GM19467 (cell line): ENCODE data around the gene UFC1.
A peak's percentile ranks its signal among the peaks of the same experiment; 100 is the strongest.

ENCODE experiments used
- ATAC-seq: cut with Tn5 transposase; IDR thresholded peaks from one replicate; pipeline ENCODE4 v1.9.1; 2021; ENCODE audit warnings: mild to moderate bottlenecking, moderate library complexity; ENCODE audit not compliant: unreplicated experiment

UFC1 gene

DNA sequence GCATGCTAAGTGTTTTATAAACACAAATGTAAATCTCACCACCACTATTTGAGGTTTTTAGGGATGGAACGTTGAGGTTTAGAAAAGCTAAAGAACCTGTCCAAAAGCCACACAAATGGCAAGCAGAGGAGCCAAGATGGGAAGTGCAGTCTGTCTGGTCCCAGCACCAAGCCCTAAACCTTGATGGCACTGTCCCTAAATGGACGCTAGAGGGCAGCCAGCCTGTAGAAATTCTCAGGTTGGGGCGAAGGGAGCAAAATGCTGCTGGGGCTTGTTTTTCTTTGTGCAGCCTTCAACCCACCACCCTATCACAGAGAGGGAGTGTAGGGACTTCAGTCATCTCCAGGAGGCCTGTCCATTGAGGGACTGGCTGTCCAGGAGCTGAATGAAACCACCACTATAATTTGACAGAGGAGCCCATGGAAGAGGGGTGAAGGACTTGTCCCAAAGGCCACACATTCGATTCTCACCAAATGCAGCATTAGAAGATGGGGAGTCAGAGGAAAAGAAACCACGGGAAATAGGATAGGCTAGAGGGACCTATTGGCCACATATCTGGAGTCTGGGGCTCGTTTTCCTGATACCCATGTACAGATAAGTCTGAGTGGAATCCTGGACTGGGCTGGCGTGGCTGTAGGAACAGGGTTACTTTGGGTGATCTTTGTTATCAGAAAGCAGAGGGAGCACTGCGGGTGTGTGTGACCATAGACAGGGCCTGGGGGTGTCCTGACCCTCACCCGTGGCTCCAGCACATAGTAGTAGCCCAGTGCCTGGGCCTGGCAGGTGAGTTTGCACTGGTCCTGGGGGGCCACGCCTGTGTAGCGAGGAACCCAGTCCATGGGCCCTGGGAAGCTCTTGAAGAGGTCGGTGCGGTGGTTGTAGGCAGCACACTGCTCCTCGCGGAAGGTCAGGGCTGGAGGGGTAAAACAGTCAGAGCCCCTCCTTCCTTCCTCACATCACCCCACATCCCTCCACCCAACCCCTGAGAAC, 39.0 kb downstream of the UFC1 start:
- no peak for ATAC-seq

DNA sequence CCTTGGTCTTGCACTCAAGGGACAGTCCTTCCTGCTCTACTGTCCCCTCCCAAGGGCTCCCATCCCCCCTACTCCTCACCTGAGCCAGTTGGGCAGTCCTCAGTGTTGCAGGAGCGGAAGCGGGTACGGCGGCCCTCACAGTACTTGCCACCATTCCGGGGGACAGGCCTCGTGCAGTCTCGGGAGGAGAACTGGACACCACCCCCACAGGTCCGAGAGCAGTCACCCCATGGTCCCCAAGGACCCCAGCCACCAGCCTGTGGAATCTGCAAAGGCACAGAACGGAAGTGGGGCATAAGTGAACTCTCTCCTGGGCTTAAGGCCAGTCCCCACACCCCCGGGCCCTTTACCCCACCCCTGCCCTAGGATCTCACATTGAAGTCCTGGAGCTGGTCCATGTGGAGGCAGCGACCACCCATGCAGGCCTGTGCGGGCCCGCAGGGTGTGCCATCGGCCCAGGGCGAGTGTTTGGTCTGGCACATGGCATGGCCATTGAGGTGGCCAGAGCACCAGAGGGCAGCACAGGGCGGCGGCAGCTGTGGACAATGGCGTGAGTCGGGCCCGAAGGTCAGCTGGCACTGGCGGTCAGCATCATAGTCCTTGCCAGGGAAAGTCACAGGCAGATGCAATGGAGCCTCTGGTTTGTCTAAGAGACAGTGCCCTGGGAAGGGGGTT, 39.9 kb downstream of the UFC1 start:
- no peak for ATAC-seq

DNA sequence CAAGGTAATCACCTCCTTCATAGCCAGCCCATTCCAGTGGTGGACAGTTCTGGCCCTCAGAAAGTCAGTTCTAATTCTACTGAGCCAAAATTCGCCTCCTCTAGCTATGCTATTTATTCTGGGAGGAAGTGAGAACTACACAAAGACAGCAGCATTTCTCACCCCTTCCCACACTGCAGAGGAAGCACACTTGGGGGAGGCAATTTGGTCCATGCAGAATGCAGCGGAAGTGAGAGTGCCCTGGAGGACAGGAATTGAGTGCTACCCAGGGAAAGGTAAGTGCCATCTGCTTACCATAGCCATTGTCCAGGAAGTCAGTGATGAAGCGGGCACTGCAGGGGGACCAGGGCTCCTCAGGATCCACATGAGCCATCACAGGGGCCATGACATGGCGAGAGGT, 41.4 kb downstream of the UFC1 start:
- ATAC-seq, result no peak

DNA sequence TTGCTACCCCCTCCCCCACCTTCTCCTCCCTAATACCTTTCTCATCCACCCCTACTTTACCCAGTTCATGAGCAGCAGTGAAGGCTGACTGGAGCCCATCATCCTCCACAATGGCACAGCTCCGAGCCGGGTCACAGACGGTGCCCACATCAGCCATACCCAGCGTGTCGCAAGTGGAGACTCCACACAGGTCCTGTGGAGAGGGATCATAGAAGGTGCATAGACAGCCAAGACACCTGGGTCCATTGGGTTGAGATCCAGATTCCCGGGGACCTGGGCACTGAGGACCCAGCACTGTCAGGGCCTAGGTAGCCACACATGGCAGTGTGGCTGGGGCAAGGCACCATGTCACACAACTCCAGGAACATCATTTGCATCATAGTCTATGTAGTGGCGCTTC, 42.3 kb downstream of the UFC1 start:
- ATAC-seq, result no peak

DNA sequence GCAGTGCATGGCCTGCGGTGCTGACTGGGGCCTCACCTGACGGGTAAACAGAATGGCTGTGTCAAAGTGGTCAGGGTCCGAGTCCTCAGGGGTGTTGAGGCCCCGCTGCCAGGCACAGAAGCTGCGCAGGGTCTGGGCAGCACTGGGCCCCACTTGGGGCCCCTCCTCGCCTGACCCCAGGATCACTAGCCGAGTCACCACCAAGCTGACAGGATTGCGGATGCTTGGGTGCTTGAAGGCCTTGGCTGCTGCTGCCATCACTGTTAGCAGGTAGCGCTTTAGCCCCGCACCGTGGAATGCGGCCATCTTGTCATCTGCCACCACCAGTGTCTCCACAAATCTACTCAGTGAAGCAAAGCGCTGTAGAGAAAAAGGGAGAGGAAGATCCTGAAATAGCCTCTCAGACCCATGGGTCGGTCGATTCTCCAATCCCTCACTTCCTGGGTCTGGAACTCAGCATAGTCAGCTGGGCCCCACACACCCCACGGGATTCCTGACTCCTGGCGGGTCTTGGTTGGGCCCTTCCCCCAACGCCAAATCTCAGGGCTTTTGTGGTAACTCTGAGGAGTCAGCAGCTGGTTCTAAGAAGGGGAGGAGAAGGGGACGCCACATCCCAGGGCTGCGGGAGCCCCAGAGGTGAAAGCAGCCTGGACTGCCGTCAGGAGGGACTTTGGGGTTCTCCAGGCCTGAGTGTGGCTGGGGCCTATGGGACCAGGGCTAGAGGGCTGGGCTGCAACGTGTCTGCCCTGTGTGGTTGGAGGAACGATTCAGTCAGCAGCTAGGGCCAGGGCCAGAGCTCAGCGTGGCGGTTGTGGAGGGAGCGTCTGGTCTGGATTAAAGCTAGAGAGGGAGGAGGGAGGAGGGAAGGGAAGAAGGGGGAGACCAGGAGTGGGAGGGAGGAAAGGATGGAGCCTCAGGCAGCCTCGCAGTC, 43.0 kb downstream of the UFC1 start:
- ATAC-seq, result no peak

DNA sequence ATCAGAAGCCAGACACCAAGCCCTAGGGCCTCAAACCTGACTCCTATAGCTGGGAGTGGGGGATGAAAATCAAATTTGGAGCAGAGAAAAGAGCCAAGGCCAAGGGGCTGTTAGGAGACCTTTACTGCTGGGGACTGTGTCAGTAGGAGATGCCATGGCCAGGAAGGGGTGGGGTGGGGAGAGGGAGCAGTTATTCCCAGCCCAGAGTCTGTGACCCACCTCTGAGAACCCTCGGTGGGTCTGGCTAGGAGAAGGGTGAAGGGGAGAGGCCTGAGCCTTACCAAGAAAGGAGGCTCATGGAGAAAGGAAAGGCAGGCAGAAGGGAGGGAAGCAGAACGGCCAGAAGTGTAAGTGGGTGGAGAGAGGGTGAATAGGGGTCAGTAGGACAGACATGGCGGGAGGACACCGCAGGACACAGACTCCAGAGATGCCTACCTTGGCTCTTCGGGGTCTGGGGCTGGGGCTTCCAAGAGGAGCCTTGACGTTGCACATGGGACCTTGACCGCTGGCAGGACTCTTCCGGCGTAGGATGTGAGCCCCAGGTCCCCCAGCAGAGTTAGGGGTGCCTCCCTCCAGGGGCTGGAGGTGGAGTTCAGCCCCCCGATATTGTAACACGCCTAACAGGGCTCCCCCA, 43.9 kb downstream of the UFC1 start:
- no peak for ATAC-seq

DNA sequence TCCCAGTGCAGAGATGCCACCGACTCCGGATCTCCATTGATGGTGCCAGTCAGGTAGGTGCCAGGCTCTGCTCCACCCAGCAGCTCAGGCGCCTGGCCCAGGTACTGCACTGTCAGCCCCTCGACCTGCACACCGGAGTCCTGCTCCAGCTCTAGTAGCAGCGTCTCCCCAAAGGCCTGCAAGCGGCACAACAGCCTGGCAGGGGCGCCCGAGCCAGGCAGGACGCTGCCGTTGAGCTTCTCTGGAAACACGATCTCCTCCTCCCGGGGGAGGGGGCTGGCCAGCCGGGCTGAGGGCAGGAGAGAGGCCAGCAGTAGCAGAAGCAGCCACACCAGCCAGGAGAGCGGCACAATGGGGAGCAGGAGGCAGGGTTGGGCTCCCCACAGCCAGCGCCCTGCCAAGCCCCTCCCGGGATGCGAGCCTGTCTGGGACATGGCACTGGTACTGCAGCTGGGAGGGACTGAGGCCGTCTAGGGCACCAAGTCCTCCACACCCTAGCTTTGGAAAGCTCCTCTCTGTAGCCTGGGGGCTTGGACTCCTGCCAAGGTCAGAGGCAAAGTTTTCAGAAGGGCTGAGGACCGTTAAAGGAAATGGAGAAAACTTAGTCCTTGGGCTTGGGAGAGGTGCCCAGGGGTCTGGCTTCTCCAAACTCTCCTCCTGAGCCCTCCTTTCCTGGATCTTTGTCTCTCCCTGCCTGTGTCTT, 44.6 kb downstream of the UFC1 start:
- no peak for ATAC-seq

DNA sequence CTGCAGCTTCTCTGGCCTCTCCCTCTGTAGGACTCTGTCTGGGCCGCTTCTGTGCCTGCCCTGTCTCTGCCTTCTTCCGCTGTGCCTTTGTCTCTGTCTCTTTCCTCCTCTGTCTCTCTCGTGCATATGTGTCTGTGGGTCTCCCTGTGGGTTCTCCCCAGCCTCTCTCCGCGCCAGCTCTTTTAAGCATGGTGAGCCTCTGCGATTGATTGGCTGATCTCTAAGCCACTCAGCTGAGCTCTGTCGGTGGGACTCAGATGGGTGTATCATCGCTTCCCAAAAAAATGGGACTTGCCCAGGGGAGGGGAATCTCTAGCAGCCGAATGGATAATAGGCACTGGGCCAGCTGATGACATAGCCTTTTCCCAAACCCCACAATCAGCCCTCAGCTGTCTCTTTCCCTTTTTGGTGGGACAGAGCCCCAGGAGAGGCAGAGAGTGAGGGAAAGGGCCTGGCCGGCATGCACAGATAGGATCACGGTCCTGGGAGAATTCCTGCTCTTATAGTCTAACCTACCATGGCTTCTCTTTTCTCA, 45.2 kb downstream of the UFC1 start, which contains the start of gene ADAMTS4:
TSS of gene ADAMTS4 (minus strand) at position 158 of the 535 bp plus-strand sequence. CDS start 427 bp downstream, outside the sequence.
- no peak for ATAC-seq

DNA sequence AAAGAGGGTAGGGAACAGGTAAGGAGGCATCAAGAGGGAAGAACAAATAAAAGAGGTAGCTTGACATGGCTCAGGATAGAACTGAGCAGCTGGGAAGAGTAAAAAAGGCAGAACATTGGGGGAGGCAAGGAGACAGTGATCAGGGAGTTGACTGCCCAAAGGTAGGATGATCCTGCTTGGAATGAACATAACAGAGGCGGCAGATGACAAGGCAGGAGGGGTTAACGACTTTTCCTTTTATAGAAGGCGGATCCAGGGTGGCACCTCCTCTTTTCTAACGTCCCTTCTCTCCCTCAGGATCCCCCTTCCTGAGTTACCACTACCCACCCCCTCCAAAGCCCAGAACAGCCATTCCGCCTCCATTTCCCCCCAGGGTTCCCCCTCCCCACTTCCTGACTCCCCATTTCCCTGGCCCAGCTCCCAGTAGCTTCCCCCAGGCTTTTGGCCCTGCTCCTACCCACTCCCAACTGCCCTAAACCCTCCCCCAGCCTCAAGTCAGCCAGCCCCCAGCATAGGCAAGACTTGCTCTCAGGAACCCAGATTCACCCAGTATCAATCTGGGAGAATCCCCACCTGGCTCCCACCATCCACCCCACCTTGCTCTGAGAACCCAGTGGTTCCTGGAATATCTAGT, 45.8 kb downstream of the UFC1 start:
- no peak for ATAC-seq

DNA sequence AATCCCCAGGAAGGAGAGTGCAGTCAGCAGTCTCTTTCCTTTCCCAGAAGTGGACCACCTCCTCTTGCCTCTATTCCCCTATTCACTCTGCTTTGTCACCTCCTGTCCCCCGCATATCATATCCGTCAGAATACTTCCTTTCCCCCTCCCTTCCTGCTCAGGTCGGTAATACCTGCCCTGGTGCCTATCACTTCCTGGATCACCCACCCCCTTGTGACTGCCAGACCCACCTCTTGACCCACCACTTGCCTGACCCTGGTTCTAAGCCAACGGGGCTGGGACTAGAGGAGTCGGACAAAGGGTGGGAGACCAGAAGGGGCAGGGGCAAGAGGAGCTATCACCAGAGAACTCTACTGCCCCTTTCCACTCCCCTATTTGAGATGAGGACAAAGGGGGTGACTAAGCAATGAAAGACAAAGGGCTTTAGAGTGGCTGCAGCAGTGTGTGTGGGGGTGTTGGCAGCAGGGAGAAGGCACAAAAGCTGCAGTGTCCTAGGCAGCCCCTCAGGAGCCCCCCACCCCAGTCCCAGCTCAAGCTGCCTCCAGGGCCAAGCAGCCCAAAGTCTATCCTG, 46.7 kb downstream of the UFC1 start:
- ATAC-seq, result no peak

DNA sequence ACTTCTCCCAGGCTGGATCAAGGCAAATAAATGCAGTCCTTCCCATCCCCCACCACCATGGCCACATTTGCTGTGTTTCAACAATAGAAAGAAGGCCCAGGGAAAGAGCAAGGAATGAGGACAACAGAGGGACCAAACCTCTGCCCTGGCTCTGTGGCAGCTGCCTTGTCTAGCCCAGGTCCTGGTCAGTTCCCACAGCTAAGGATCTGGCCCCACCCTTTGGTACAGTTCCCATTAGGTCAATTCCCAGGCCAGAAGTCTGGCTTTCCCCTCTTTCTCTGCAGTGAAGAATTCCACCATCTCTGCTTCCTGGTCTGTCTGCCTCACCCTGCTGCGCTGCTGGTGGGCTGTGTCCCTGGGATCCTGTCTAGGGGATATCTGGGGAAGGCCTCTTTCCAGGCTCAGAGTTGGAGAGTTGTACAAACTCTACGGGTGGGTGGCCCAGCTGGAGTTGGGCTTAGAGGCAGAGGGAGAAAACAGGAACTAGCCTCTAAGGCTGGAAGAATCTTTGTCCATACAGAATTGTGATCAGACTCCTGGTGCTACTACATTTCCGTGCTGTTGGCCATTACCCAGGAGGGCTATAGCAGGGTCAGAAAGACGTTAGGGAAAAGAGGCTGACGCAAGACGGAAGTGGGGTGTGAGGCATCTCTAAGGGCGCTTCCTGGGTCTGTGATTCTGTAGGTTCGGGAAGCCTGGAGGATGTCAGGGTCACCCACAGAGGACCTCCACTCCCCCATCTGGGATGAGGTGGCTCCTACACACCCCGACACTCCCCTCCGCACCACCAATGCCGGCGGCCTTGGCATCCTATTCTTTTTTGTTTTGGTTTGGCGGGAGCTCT, 47.4 kb downstream of the UFC1 start:
- no peak for ATAC-seq

DNA sequence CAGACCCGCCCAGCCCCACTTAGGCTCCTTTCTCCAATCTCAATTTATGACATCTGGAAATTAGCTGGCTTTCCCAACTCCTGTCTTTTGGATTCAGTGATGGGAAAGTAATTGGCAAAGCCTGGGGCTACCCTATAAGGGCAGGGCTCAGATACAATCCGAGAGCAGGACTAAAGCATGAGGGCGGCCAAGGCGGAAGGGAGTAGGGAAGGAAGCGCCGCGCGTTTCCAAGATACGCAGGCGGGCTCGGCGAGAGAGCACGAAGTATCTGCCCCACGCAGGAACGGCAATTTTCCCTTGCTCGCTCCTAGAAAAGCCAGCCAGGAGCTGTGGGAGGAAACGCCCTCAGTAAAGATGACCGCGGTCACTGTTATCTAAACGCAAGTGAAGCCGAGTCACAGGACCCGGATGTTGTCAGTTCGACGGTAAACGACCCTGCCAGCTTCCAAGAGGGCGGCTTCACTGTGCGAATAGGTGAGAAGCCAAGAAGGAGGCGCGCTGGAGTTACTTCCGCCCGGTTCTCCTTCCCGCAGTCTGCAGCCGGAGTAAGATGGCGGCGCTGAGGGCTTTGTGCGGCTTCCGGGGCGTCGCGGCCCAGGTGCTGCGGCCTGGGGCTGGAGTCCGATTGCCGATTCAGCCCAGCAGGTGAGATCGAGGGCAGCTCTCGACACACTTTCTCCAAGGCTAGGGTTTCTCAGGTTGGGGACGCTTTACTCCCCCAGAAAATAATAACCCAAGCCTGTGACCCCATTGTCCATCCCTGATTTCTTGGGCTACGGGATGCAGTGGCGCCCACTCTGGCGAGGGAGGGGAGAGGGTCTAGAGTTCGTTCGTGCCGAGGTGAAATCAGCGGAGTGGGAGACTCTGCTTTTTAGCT, 48.3 kb downstream of the UFC1 start, which contains the start of gene NDUFS2:
TSS of gene NDUFS2 (plus strand) at position 532 of the 877 bp plus-strand sequence. CDS start at position 551, 19 bp downstream.
- peak; percentile 95 for ATAC-seq

DNA sequence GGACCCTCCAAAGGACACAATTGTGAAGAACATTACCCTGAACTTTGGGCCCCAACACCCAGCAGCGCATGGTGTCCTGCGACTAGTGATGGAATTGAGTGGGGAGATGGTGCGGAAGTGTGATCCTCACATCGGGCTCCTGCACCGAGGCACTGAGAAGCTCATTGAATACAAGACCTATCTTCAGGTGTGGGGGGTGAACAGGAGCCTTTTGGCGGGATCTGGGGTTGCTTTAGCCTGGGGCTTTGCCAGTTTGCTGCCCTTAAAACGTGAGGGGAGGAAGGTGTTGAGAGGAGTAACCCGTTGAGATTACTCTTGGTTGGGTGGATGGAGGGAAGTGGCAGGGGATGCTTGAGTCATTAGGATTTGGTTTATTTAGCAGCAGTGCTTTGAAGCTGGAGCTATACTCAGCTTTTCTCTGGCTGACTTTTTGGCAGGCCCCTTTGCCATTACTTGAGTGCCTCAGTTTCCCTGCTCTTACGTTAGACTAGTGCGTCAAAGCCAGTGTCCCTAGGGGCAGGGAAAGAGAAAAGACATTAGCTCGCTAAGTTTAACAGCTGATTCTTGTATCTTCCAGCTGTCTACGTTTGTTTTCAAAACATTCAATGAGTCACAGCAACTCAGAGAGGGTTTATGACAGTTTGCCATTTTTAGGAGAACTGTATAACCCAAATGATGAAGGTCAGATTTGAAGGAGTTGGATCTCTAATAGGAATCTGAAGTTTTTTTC, 52.8 kb downstream of the UFC1 start:
- no peak for ATAC-seq

DNA sequence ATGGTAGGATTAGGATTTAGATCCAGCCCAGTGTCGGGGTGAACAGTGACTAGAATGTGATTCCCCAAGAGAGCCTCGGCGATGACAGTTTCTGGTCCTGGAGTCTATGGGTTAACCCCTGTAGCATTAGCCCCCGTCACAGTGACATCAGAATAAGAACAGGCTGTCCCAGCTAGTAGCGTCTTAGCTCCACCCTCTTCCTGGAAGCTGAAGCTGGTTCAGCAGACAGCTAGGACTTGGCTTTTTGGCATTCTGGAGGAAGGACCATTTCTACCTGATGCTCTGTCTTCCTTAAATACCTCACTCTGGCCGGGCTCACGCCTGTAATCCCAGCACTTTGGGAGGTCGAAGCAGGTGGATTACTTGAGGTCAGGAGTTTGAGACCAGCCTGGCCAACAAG, 53.4 kb downstream of the UFC1 start:
- ATAC-seq, result no peak
